Stimulated activated CD8-positive, alpha-beta memory T cell treated with anti-CD3 and anti-CD28 coated beads, Interleukin-7, amount 100 ng/mL, for 24 hours (primary cell): ENCODE measurements around the gene TRDN.
"Not testable (repeated sequence)": the region's sequence is repeated elsewhere in the genome, so short reads cannot be mapped to it uniquely, and the experiment has no call there.

ENCODE experiments used
- DNase-seq: peaks from one replicate; pipeline ENCODE4 v3.0.0-alpha.2; 2020; ENCODE audit warnings: low read depth

Gene TRDN

GRCh38 chr6:123629258-123629941, 7.3 kb downstream of the TRDN start:
- no peak for DNase-seq

- no peak for DNase-seq
Observed at GRCh38 chr6:123625696-123626095, 11.1 kb downstream of the TRDN start.

- DNase-seq = no peak
Observed at GRCh38 chr6:123622780-123623179, 14.0 kb downstream of the TRDN start.

DNA sequence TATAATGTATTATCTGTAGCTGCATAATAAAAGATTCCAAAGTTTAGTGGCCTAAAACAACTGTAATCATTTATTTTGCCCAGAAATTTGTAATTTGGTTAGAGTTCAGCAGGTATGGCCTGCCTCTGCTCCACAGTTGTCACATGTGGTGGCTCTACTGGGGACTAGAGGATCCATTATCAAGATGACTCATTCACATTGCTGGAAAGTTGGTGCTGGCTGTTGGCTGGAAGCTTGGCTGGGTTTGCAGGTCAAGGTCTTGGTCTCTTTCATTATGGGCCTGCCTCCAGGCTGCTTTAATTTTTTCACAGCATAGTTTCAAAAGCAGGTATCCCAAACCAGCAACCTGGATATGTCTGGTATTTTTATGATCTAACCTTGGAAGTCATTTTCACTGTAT, 17.6 kb downstream of the TRDN start:
- no peak for DNase-seq

GRCh38 chr6:123616942-123617341, 19.8 kb downstream of the TRDN start:
- no peak for DNase-seq

DNA sequence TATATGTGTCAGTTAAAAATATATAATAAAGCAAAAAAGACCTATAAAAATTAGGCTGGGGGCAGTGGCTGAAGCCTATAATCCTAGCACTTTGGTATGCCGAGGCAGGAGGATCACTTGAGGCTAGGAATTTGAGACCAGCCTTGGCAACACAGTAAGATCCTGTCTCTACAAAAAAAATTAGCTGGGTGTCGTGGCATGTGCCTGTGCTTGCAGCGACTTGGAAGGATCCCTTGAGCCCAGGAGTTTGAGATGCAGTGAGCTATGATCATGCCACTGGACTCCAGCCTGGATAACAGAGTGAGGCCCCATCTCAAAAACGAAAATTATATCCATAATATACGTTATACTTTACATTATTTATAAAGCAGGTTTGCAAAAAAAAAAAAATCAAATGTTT, 20.7 kb downstream of the TRDN start:
- no peak for DNase-seq

GRCh38 chr6:123610779-123611178, 26.0 kb downstream of the TRDN start:
- no peak for DNase-seq

- no peak for DNase-seq
Observed at GRCh38 chr6:123604067-123604466, 32.7 kb downstream of the TRDN start.

GRCh38 chr6:123598011-123598410, 38.7 kb downstream of the TRDN start:
- DNase-seq = no peak

GRCh38 chr6:123594776-123595175, 42.0 kb downstream of the TRDN start:
- no peak for DNase-seq

GRCh38 chr6:123592426-123592825, 44.3 kb downstream of the TRDN start:
- DNase-seq = no peak

GRCh38 chr6:123589973-123590372, 46.8 kb downstream of the TRDN start:
- no peak for DNase-seq

- no peak for DNase-seq
Observed at GRCh38 chr6:123589317-123589716, 47.4 kb downstream of the TRDN start.

DNA sequence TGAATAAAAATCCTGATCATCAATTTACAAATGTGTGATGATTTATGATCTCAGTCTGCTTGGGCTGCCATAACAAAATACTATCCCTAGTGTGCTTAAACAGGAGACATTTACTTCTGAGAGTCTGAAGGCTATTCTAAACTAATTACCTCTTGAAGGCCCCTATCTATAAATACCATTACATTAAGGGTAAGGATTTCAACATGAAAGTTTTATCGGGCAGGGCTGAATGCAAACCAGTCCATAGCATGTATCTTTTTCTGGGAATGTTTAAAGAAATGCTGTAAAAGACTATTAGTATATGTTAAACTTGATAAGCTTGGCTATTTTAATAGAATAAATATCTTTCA, 48.2 kb downstream of the TRDN start:
- no peak for DNase-seq

- DNase-seq = no peak
Observed at GRCh38 chr6:123587838-123588545, 48.8 kb downstream of the TRDN start.

- not testable (repeated sequence) for DNase-seq
Observed at GRCh38 chr6:123587407-123587806, 49.3 kb downstream of the TRDN start.

DNA sequence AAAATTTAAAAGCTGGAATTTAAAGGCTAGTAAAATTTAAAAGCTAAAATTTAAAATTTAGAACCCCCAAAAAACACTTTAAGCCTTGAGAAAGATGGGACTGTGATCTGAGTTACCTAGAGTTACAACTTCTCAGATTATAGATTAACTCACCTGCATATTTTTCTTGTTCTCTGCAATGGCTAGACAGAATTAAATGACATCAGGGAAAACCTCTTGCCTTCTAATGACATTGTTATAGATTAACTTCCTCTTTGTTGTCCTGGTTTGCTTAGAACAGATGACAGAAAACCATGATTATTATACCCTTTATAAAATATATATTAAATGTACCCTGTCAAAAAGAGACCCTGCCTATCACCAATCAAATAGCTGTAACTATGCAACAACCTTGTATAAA, 56.4 kb downstream of the TRDN start:
- DNase-seq = no peak

GRCh38 chr6:123575188-123575587, 61.6 kb downstream of the TRDN start:
- DNase-seq = no peak

GRCh38 chr6:123570813-123571684, 65.7 kb downstream of the TRDN start:
- DNase-seq = no peak

- no peak for DNase-seq
Observed at GRCh38 chr6:123569575-123569974, 67.2 kb downstream of the TRDN start.

GRCh38 chr6:123565529-123565928, 71.2 kb downstream of the TRDN start:
- no peak for DNase-seq

DNA sequence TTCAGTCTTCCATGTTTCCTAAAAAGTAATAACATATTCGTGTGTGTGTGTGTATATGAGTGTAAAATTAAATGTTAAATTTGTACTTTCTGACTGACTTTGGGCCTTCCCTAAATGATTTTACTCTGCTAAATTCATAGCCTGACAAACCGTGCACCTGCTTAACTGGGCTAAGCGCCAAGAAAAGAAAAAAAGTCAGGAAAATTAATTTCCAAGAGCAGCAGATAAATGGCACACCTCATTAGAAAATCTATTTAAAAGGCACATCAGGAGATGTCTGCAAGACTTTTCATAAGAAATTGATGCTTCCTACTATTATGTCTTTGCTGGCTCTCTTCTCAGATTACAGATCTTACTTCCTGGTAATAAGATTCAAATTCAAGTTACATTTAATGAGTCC, 72.4 kb downstream of the TRDN start:
- no peak for DNase-seq

- DNase-seq = no peak
Observed at GRCh38 chr6:123562677-123563076, 74.1 kb downstream of the TRDN start.
